ENCODE measurements around the gene HTR7.
A peak's percentile ranks its signal among the peaks of the same experiment; 100 is the strongest.

HTR7 gene

GRCh38 chr10:90856964-90857634, 740 bp downstream of the HTR7 start:
- Histone ChIP-seq H3K9me3 (replicated peaks; ENCODE audit: low read length) (no peaks in the 10 kb centered on the region), H3K27me3 (ENCODE audit: control insufficient read depth, insufficient read depth, low read length) (no peaks in the 10 kb centered on the region), H3K9ac (ENCODE audit: low read depth, low read length) (peak overlapping the region; percentile 87), H3K4me3 (ENCODE audit: low read length) (peak overlapping the region; percentile 84), H3K4me1 (ENCODE audit: control insufficient read depth, insufficient read depth, low read length) (peaks cover 34% of the 10 kb centered on the region), H3K4me2 (ENCODE audit: low read length) (peak overlapping the region; percentile 96), H3K36me3 (ENCODE audit: insufficient read depth, low read length) (no peaks in the 10 kb centered on the region)

GRCh38 chr10:90856261-90856660, 1.6 kb downstream of the HTR7 start:
- Histone ChIP-seq H3K9ac (ENCODE audit: low read depth, low read length) (no peak overlapping the region), H3K36me3 (ENCODE audit: insufficient read depth, low read length) (no peaks in the 10 kb centered on the region), H3K9me3 (replicated peaks; ENCODE audit: low read length) (no peaks in the 10 kb centered on the region), H3K27me3 (ENCODE audit: control insufficient read depth, insufficient read depth, low read length) (no peaks in the 10 kb centered on the region), H3K4me1 (ENCODE audit: control insufficient read depth, insufficient read depth, low read length) (peaks cover 34% of the 10 kb centered on the region), H3K4me2 (ENCODE audit: low read length) (peak overlapping the region; percentile 96), H3K4me3 (ENCODE audit: low read length) (peak overlapping the region; percentile 84)

GRCh38 chr10:90855126-90855525, 2.7 kb downstream of the HTR7 start:
- H3K9me3 ChIP-seq (replicated peaks; ENCODE audit: low read length): peaks cover 4% of the 10 kb centered on the region
- no peak overlapping the region for H3K4me3 ChIP-seq (ENCODE audit: low read length)
- peaks cover 34% of the 10 kb centered on the region for H3K4me1 ChIP-seq (ENCODE audit: control insufficient read depth, insufficient read depth, low read length)
- peak overlapping the region; percentile 96 for H3K4me2 ChIP-seq (ENCODE audit: low read length)
- H3K36me3 ChIP-seq (ENCODE audit: insufficient read depth, low read length): no peaks in the 10 kb centered on the region
- no peak overlapping the region for H3K9ac ChIP-seq (ENCODE audit: low read depth, low read length)
- H3K27me3 ChIP-seq (ENCODE audit: control insufficient read depth, insufficient read depth, low read length): no peaks in the 10 kb centered on the region

GRCh38 chr10:90849956-90850749, 7.7 kb downstream of the HTR7 start:
- H3K36me3 ChIP-seq (ENCODE audit: insufficient read depth, low read length): no peaks in the 10 kb centered on the region
- peaks cover 29% of the 10 kb centered on the region for H3K4me1 ChIP-seq (ENCODE audit: control insufficient read depth, insufficient read depth, low read length)
- no peak overlapping the region for H3K9ac ChIP-seq (ENCODE audit: low read depth, low read length)
- no peak overlapping the region for H3K4me3 ChIP-seq (ENCODE audit: low read length)
- H3K4me2 ChIP-seq (ENCODE audit: low read length): peak overlapping the region; percentile 16
- H3K9me3 ChIP-seq (replicated peaks; ENCODE audit: low read length): peaks cover 4% of the 10 kb centered on the region
- no peaks in the 10 kb centered on the region for H3K27me3 ChIP-seq (ENCODE audit: control insufficient read depth, insufficient read depth, low read length)

GRCh38 chr10:90847436-90847835, 10.4 kb downstream of the HTR7 start:
- H3K9me3 ChIP-seq (replicated peaks; ENCODE audit: low read length): peaks cover 4% of the 10 kb centered on the region
- no peaks in the 10 kb centered on the region for H3K36me3 ChIP-seq (ENCODE audit: insufficient read depth, low read length)

GRCh38 chr10:90846746-90847145, 11.1 kb downstream of the HTR7 start:
- Histone ChIP-seq H3K4me3 (ENCODE audit: low read length) (no peak overlapping the region), H3K4me1 (ENCODE audit: control insufficient read depth, insufficient read depth, low read length) (peaks cover 34% of the 10 kb centered on the region), H3K9me3 (replicated peaks; ENCODE audit: low read length) (peaks cover 4% of the 10 kb centered on the region), H3K4me2 (ENCODE audit: low read length) (peak overlapping the region; percentile 61), H3K9ac (ENCODE audit: low read depth, low read length) (peak overlapping the region; percentile 50), H3K27me3 (ENCODE audit: control insufficient read depth, insufficient read depth, low read length) (no peaks in the 10 kb centered on the region), H3K36me3 (ENCODE audit: insufficient read depth, low read length) (no peaks in the 10 kb centered on the region)

More at GRCh38 chr10:90847436-90847835, 10.4 kb downstream of the HTR7 start:
- no peak overlapping the region for H3K4me3 ChIP-seq (ENCODE audit: low read length)
- peak overlapping the region; percentile 50 for H3K9ac ChIP-seq (ENCODE audit: low read depth, low read length)
- H3K4me1 ChIP-seq (ENCODE audit: control insufficient read depth, insufficient read depth, low read length): peaks cover 34% of the 10 kb centered on the region
- peak overlapping the region; percentile 61 for H3K4me2 ChIP-seq (ENCODE audit: low read length)
- H3K27me3 ChIP-seq (ENCODE audit: control insufficient read depth, insufficient read depth, low read length): no peaks in the 10 kb centered on the region

GRCh38 chr10:90845726-90846125, 12.1 kb downstream of the HTR7 start:
- Histone ChIP-seq H3K4me2 (ENCODE audit: low read length) (no peak overlapping the region), H3K4me3 (ENCODE audit: low read length) (no peak overlapping the region), H3K27me3 (ENCODE audit: control insufficient read depth, insufficient read depth, low read length) (no peaks in the 10 kb centered on the region), H3K9ac (ENCODE audit: low read depth, low read length) (no peak overlapping the region), H3K4me1 (ENCODE audit: control insufficient read depth, insufficient read depth, low read length) (peaks cover 34% of the 10 kb centered on the region), H3K36me3 (ENCODE audit: insufficient read depth, low read length) (no peaks in the 10 kb centered on the region), H3K9me3 (replicated peaks; ENCODE audit: low read length) (peaks cover under 1% of the 10 kb centered on the region)

GRCh38 chr10:90842725-90843124, 15.1 kb downstream of the HTR7 start:
- Histone ChIP-seq H3K27me3 (ENCODE audit: control insufficient read depth, insufficient read depth, low read length) (no peaks in the 10 kb centered on the region), H3K4me2 (ENCODE audit: low read length) (no peak overlapping the region), H3K9ac (ENCODE audit: low read depth, low read length) (no peak overlapping the region), H3K36me3 (ENCODE audit: insufficient read depth, low read length) (no peaks in the 10 kb centered on the region), H3K4me3 (ENCODE audit: low read length) (no peak overlapping the region), H3K9me3 (replicated peaks; ENCODE audit: low read length) (no peaks in the 10 kb centered on the region), H3K4me1 (ENCODE audit: control insufficient read depth, insufficient read depth, low read length) (peaks cover 24% of the 10 kb centered on the region)

- H3K27me3 ChIP-seq (ENCODE audit: control insufficient read depth, insufficient read depth, low read length): no peaks in the 10 kb centered on the region
- peaks cover under 1% of the 10 kb centered on the region for H3K4me1 ChIP-seq (ENCODE audit: control insufficient read depth, insufficient read depth, low read length)
- no peaks in the 10 kb centered on the region for H3K9me3 ChIP-seq (replicated peaks; ENCODE audit: low read length)
- no peak overlapping the region for H3K4me2 ChIP-seq (ENCODE audit: low read length)
- no peaks in the 10 kb centered on the region for H3K36me3 ChIP-seq (ENCODE audit: insufficient read depth, low read length)
- H3K9ac ChIP-seq (ENCODE audit: low read depth, low read length): no peak overlapping the region
- H3K4me3 ChIP-seq (ENCODE audit: low read length): no peak overlapping the region
Measured at GRCh38 chr10:90837486-90837885, 20.4 kb downstream of the HTR7 start.

- Histone ChIP-seq H3K4me3 (ENCODE audit: low read length) (no peak overlapping the region), H3K9ac (ENCODE audit: low read depth, low read length) (no peak overlapping the region), H3K27me3 (ENCODE audit: control insufficient read depth, insufficient read depth, low read length) (no peaks in the 10 kb centered on the region), H3K9me3 (replicated peaks; ENCODE audit: low read length) (no peaks in the 10 kb centered on the region), H3K4me1 (ENCODE audit: control insufficient read depth, insufficient read depth, low read length) (no peaks in the 10 kb centered on the region), H3K36me3 (ENCODE audit: insufficient read depth, low read length) (no peaks in the 10 kb centered on the region), H3K4me2 (ENCODE audit: low read length) (no peak overlapping the region)
Measured at GRCh38 chr10:90834326-90834725, 23.5 kb downstream of the HTR7 start.

- no peak overlapping the region for H3K9ac ChIP-seq (ENCODE audit: low read depth, low read length)
- no peak overlapping the region for H3K4me3 ChIP-seq (ENCODE audit: low read length)
- no peak overlapping the region for H3K4me2 ChIP-seq (ENCODE audit: low read length)
- no peaks in the 10 kb centered on the region for H3K9me3 ChIP-seq (replicated peaks; ENCODE audit: low read length)
- H3K36me3 ChIP-seq (ENCODE audit: insufficient read depth, low read length): no peaks in the 10 kb centered on the region
- no peaks in the 10 kb centered on the region for H3K27me3 ChIP-seq (ENCODE audit: control insufficient read depth, insufficient read depth, low read length)
- no peaks in the 10 kb centered on the region for H3K4me1 ChIP-seq (ENCODE audit: control insufficient read depth, insufficient read depth, low read length)
Measured at GRCh38 chr10:90832111-90832510, 25.7 kb downstream of the HTR7 start.

Data from skeletal muscle satellite cell (primary cell).